Fibroblast of skin of right quadriceps (primary cell): ENCODE results near the gene CDH16.
"Not testable (repeated sequence)": the region's sequence is repeated elsewhere in the genome, so short reads cannot be mapped to it uniquely, and the experiment has no call there.

Source experiments
- DNase-seq: peaks from one replicate; pipeline ENCODE4 v3.0.0-alpha.2; 2013

CDH16 gene, protein sequence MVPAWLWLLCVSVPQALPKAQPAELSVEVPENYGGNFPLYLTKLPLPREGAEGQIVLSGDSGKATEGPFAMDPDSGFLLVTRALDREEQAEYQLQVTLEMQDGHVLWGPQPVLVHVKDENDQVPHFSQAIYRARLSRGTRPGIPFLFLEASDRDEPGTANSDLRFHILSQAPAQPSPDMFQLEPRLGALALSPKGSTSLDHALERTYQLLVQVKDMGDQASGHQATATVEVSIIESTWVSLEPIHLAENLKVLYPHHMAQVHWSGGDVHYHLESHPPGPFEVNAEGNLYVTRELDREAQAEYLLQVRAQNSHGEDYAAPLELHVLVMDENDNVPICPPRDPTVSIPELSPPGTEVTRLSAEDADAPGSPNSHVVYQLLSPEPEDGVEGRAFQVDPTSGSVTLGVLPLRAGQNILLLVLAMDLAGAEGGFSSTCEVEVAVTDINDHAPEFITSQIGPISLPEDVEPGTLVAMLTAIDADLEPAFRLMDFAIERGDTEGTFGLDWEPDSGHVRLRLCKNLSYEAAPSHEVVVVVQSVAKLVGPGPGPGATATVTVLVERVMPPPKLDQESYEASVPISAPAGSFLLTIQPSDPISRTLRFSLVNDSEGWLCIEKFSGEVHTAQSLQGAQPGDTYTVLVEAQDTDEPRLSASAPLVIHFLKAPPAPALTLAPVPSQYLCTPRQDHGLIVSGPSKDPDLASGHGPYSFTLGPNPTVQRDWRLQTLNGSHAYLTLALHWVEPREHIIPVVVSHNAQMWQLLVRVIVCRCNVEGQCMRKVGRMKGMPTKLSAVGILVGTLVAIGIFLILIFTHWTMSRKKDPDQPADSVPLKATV

GRCh38 chr16:66918803-66919568 lies at the start of gene CDH16:
TSS of gene CDH16 (minus strand) at chr16:66918885. CDS start at chr16:66918065, 820 bp downstream.
- no peak for DNase-seq

DNA sequence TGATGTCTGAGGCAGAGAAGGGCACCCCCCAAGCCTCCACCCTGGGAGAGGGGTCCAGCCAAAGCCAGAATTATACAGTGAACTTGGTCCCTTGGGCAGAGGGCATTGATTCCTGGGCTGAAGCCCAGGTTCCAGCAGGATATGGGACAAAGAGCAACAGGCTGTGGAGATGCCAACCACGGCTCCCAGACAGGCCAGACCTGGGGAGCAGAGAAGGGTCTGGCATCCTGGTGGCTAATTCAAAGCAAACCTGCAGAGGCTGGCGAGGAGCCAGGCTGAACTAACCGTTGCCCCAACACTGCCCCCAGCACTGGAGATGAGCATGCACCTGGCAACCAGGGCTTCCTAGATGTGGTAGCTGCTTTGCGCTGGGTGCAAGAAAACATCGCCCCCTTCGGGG lies 45.4 kb upstream of the CDH16 start:
- DNase-seq, result no peak

DNA sequence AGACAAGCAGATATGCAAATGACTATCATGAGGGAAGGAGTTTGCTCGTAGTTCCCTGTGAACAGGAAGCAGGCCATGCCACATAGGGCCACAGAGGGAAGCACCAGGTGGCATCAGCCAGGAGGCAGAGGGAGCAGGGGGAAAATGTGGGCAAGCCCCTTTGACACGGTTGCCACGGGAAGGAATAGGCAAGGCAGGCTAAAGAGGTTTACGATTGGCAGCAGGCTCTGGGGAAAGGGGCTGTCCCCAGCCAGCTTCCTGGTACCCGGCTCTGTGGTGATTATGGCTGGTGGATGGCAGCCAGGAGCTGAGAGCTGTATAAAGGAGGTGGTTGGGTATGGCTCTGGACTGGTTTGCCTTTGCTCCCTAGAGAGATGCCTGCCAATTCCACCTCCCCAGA lies 43.2 kb upstream of the CDH16 start:
- DNase-seq, result no peak

DNA sequence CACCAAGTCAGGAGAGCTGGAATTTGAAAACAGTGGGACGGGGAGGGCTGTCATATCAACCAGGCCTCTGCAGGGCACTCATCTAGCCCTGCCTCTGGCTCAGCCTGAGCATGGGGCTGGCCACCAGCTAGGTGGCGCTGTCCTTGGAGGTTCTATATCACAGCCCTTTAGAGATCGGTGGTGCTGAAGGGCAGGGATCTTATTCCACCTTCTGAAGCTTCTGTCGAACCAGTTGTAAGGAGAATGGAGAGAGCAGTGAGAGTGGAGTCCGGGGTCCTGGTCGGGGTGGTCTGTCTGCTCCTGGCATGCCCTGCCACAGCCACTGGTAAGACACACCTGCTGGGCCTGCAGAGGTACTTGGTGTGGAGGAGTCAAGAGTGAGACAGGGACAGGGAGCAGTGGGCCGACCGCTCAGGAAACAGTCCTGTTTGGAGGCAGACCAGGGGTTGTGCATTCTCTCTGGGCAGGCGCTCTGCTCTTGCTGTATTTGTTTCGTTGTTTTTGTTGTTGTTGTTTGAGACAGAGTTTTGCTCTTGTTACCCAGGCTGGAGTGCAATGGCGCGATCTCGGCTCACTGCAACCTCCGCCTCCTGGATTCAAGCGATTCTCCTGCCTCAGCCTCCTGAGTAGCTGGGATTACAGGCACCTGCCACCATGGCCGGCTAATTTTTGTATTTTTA lies 42.5 kb upstream of the CDH16 start, which contains the start of gene CES3:
CES3 (plus strand) TSS at position 202 of the 680 bp plus-strand sequence; CDS start at position 244, 42 bp downstream.
- DNase-seq, result peak; percentile 48

GRCh38 chr16:66960270-66960669 lies 41.6 kb upstream of the CDH16 start:
- no peak for DNase-seq

GRCh38 chr16:66959704-66960161 lies 41.0 kb upstream of the CDH16 start:
- no peak for DNase-seq

GRCh38 chr16:66958857-66959703 lies 40.4 kb upstream of the CDH16 start:
- no peak for DNase-seq

- not testable (repeated sequence) for DNase-seq
Measured at GRCh38 chr16:66956154-66956457, 37.4 kb upstream of the CDH16 start.

DNA sequence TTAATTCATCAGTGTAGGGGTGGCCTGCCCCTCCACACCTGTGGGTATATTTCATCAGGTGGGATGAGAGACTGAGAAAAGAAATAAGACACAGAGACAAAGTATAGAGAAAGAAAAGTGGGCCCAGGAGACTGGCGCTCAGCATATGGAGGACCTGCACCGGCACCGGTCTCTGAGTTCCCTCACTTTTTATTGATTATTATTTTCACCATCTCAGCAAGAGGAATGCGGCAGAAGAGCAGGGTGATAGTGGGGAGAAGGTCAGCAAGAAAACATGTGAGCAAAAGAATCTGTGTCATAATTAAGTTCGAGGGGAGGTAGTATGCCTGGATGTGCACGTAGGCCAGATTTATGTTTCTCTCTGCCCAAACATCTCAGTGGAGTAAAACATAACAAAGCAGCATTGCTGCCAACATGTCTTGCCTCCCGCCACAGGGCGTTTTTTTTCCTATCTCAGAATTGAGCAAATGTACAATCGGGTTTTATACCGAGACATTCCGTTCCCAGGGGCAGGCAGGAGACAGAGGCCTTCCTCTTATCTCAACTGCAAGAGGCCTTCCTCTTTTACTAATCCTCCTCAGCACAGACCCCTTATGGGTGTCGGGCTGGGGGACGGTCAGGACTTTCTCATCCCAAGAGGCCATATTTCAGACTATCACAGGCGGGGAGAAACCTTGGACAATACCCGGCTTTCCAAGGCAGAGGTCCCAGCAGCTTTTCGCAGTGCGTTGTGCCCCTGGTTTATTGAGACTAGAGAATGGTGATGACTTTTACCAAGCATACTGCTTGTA lies 36.9 kb upstream of the CDH16 start:
- DNase-seq, result not testable (repeated sequence)

- peak; percentile 70 for DNase-seq
Measured at GRCh38 chr16:66954097-66954659, 35.5 kb upstream of the CDH16 start.

DNA sequence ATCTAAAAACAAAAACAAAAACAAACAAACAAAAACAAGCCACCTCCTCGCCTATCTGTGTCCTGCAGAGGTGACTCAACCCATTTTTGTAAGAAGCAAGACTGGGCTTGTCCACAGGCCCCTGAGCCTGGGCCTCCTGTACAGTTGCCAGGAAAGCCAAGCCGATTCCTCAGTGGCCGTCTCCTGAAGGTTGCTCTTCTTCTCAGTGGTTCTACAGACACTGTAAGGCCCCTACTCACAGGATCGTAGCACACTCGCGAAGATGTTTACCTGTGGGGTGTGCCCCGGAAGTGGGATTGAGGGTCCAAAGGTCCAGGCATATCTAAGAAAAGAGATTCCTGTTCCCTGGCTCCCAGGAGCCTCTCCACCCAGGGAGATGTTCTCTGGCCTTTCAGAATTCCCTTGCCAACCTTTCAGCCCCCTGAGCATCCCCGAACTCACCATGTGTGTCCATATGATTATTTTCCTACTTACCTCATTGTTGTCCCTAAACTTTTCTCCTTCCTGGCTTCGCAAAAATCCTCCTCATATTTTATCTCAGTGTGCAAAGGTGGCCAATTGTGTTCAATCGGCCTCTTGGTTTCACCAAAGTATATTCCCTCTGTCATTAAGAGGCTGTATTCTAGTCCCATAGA lies 34.9 kb upstream of the CDH16 start:
- no peak for DNase-seq

DNA sequence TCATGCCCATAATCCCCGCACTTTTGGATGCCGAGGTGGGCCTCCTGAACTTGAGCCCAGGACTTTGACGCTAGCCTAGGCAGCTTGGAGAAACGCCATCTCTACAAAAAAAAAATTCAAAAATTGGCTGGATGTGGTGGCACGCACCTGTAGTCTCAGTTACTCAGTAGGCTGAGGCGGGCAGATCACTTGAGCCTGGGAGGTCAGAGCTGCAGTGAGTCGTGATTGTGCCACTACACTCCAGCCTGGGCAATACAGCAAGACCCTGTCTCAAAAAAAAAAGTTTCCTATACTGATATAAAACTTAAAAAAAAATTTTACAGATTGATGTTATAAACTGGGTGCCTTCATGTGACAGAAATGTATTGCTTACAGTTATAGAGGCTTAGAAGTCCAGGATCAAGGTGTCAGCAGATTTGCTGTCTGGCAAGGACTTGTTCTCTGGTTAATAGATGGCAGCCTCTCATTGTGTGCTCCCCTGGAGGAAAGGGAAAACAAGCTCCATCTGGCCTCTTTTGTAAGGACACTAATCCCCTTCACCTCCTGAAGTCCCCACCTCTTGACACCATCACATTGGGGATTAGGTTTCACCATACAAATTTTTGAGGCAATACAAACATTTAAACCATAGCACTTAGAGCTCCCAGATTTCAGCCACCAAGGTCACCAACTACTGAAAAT lies 33.9 kb upstream of the CDH16 start:
- DNase-seq, result no peak

DNA sequence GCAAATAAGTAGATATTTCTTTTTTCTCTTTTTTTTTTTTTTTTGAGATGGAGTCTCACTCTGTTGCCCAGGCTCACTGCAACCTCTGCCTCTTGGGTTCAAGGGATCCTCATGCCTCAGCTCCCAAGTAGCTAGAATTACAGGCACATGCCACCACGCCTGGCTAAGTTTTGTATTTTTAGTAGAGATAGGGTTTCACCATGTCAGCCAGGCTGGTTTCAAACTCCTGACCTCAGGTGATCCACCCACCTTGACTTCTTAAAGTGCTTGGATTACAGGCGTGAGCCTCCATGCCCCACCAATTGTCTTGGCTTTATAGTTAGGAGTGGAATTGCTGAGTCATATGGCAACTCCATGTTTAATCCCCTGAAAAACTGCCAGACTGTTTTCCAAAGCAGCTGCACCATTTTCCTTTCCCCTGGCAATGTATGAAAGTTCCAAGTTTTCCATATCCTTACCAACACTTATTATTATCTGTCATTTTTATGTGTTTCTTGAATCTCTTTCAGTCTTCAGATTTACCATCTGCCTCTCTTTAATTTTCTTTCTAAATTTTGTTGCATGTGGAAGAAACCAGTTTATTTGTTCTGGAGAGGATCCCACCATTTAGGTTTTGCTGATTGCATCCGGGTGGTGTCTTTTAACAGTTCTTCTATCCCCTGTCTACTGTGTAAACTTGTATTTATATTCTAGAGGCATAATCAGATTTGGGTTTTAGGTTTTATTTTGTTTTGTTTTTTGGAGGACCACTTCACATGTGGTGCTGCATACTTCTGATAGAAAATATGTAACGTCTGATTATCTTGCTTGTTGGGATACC lies 32.5 kb upstream of the CDH16 start:
- no peak for DNase-seq

GRCh38 chr16:66950437-66950836 lies 31.8 kb upstream of the CDH16 start:
- DNase-seq, result no peak

- no peak for DNase-seq
Measured at GRCh38 chr16:66949472-66949871, 30.8 kb upstream of the CDH16 start.

GRCh38 chr16:66948837-66949225 lies 30.1 kb upstream of the CDH16 start:
- DNase-seq, result no peak

DNA sequence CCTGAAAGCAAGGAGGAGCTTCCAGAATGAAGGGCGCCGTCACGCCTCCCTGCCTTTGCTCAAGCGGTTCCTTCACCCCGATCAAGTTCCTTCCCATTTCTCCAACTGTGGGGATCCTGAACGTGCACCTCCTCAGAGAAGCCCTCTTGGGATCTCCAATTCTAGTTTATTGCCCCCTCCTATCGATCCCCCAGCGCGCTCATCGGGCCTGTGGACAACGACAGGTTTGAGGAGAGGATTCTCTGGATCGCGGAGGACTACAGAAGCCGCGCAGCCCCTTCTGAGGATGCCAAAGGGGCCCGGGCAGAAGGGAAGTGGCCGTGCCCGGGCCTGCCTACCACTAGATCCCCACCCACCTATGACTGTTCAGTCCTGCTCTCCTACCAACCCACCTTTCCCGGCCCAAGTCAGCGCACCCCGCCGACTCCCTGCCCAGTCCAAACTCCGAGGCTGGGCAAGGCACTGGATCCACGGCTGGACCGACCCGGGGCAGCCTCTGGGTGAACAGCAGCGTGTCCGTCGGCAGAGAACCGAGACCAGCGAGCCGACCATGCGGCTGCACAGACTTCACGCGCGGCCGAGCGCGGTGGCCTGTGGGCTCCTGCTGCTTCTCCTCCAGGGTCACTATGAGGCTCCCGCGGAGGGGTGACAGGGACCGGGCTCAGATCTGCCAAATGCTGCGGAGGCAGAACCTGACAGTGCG lies 29.6 kb upstream of the CDH16 start:
- DNase-seq, result no peak
